ENCODE results near the gene LUC7L2.

LUC7L2 gene

DNA sequence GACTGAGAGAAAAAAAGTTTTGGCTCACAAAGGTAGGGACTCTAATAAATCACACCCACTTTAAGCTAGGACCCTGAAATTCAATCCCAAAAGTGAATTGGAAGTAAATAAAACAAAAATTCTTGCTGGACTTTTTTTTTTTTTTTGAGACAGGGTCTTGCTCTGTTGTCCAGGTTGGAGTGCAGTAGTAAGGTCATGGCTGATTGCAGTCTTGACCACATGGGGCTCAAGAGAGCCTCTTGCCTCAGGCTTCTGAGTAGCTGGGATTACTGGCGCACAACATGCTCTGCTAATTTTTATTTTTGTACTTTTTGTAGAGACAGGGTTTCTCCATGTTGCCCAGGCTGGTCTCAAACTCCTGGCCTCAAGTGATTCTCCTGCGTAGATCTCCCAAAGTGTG lies 5.0 kb upstream of the LUC7L2 start:
- TF ChIP-seq CEBPB (IDR thresholded peaks at IDR 0.05) (no peak), TCF12 (IDR thresholded peaks at IDR 0.05; ENCODE audit: low read depth) (no peak)
- TF ChIP-seq, protein P1, sequence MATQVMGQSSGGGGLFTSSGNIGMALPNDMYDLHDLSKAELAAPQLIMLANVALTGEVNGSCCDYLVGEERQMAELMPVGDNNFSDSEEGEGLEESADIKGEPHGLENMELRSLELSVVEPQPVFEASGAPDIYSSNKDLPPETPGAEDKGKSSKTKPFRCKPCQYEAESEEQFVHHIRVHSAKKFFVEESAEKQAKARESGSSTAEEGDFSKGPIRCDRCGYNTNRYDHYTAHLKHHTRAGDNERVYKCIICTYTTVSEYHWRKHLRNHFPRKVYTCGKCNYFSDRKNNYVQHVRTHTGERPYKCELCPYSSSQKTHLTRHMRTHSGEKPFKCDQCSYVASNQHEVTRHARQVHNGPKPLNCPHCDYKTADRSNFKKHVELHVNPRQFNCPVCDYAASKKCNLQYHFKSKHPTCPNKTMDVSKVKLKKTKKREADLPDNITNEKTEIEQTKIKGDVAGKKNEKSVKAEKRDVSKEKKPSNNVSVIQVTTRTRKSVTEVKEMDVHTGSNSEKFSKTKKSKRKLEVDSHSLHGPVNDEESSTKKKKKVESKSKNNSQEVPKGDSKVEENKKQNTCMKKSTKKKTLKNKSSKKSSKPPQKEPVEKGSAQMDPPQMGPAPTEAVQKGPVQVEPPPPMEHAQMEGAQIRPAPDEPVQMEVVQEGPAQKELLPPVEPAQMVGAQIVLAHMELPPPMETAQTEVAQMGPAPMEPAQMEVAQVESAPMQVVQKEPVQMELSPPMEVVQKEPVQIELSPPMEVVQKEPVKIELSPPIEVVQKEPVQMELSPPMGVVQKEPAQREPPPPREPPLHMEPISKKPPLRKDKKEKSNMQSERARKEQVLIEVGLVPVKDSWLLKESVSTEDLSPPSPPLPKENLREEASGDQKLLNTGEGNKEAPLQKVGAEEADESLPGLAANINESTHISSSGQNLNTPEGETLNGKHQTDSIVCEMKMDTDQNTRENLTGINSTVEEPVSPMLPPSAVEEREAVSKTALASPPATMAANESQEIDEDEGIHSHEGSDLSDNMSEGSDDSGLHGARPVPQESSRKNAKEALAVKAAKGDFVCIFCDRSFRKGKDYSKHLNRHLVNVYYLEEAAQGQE (IDR thresholded peaks at IDR 0.05; ENCODE audit: low read depth), result no peak

DNA sequence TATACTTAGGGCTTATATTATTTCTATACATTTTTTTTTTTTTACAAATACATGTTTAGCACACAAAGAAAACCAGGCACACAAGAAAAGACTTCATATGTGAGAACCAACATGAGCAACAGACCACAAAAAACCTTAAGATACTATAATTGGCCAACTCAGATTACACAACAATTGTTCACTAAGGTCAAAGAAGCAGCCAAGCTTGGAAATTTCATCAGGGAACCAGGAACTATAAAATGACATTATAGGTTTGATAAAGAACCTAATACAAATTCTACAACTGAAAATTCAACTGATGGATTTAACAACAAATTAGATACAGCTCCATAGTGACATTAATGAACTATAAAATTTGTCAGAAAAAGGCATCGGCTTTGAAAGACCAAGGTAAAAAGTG lies 4.4 kb upstream of the LUC7L2 start:
- TF ChIP-seq YY1 (IDR thresholded peaks at IDR 0.05; ENCODE audit: low read depth) (no peak), TAF1 (IDR thresholded peaks at IDR 0.05; ENCODE audit: low read depth) (no peak), ZBTB7A (IDR thresholded peaks at IDR 0.05; ENCODE audit: low read depth) (no peak), FOXM1 (IDR thresholded peaks at IDR 0.05; ENCODE audit: borderline replicate concordance, low read depth) (no peak), RAD21 (IDR thresholded peaks at IDR 0.05; ENCODE audit: low read depth) (no peak), TCF12 (IDR thresholded peaks at IDR 0.05; ENCODE audit: low read depth) (no peak), CEBPB (IDR thresholded peaks at IDR 0.05) (no peak), CREB1 (IDR thresholded peaks at IDR 0.05; ENCODE audit: low read depth) (no peak), EP300 (IDR thresholded peaks at IDR 0.05; ENCODE audit: borderline replicate concordance) (no peak), NFIC (IDR thresholded peaks at IDR 0.05) (no peak), EGR1 (IDR thresholded peaks at IDR 0.05) (no peak)
- TF ChIP-seq, protein P1 (IDR thresholded peaks at IDR 0.05; ENCODE audit: low read depth), result no peak
- TF ChIP-seq, protein P2, sequence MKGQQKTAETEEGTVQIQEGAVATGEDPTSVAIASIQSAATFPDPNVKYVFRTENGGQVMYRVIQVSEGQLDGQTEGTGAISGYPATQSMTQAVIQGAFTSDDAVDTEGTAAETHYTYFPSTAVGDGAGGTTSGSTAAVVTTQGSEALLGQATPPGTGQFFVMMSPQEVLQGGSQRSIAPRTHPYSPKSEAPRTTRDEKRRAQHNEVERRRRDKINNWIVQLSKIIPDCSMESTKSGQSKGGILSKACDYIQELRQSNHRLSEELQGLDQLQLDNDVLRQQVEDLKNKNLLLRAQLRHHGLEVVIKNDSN (IDR thresholded peaks at IDR 0.05), result no peak

DNA sequence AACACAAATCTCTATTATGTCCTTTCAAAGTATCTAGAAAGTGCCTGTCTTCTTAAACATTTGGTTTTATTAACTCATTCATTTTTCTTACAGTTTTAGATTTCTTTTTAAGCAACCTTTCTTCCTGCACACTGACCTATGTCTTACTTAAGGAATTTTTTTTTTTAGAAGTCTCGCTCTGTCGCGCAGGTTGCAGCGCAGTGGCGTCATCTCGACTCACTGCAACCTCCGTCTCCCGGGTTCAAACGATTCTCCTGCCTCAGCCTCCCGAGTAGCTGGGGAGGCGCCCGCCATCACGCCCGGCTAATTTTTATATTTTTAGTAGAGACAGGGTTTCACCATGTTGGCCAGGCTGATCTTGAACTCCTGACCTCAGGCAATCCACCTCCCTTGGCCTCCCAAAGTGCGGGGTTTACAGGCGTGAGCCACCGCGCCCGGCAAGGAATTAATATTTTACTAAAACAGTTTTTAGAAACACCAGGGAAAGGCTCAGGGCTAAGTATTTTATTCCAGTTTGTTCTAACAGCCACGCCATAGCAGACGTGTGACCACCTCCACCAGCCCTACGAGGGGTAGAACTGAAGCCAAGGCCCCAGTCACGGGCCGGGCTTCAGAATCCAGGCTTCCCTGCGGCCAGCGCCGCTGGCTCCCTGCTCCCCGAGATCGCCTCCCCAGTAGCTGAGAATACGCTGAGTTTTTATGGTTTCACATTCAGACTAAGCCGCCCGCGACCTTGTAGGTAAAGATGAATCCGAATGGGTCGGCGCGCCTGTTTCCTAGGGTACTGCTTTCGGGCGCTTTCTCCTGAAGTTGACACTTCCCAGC lies 941 bp upstream of the LUC7L2 start:
- TF ChIP-seq, protein P3, sequence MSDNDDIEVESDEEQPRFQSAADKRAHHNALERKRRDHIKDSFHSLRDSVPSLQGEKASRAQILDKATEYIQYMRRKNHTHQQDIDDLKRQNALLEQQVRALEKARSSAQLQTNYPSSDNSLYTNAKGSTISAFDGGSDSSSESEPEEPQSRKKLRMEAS (IDR thresholded peaks at IDR 0.05), result no peak
- TF ChIP-seq YY1 (IDR thresholded peaks at IDR 0.05; ENCODE audit: low read depth) (no peak), NFIC (IDR thresholded peaks at IDR 0.05) (no peak), TCF12 (IDR thresholded peaks at IDR 0.05; ENCODE audit: low read depth) (no peak), FOXM1 (IDR thresholded peaks at IDR 0.05; ENCODE audit: borderline replicate concordance, low read depth) (no peak), ZBTB7A (IDR thresholded peaks at IDR 0.05; ENCODE audit: low read depth) (no peak), CEBPB (IDR thresholded peaks at IDR 0.05) (no peak), TEAD4 (IDR thresholded peaks at IDR 0.05) (no peak), CREB1 (IDR thresholded peaks at IDR 0.05; ENCODE audit: low read depth) (no peak), RAD21 (IDR thresholded peaks at IDR 0.05; ENCODE audit: low read depth) (no peak)
- TF ChIP-seq, protein P2 (IDR thresholded peaks at IDR 0.05), result no peak
- TF ChIP-seq, protein P1 (IDR thresholded peaks at IDR 0.05; ENCODE audit: low read depth), result no peak

DNA sequence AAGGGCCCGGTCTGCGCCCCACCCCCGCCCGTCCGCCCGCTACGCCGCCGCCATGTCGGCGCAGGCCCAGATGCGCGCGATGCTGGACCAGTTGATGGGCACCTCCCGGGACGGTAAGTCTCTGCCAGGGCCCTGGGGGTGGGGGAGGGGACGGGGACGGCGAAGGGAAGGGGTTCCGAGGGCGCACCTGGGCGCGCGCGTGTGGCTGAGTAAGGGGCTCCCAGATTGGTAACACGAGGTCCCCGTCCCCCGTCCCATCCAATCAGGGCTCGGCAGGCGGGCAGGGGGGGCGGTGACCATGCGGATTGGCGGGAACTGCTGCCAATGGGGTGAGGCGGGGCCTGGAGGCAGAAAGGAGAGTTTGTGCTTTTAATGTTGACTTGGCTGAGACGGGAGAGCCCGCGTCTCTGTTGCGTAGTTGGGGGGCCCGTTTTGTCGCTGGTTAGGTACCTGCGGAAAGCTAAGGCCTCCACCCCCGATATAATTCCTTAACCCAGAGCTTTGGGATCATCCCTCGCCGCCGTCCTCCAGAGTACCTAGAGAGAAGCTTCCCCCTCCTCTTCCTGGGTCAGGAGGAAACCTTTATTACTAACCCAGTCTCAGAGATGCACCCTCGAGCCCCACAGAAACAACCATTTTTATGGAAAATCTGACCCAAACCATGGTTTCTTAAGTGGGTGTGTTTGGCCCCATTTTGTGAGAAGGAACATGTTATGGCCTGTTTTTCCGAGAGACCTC lies 685 bp downstream of the LUC7L2 start:
- TF ChIP-seq ZBTB7A (IDR thresholded peaks at IDR 0.05; ENCODE audit: low read depth) (peak; percentile 84; the same call in 1 of the 2 replicates), YY1 (IDR thresholded peaks at IDR 0.05; ENCODE audit: low read depth) (peak; percentile 82), EGR1 (IDR thresholded peaks at IDR 0.05) (no peak), TCF12 (IDR thresholded peaks at IDR 0.05; ENCODE audit: low read depth) (no peak), EP300 (IDR thresholded peaks at IDR 0.05; ENCODE audit: borderline replicate concordance) (no peak), TEAD4 (IDR thresholded peaks at IDR 0.05) (no peak)
- TF ChIP-seq, protein P2 (IDR thresholded peaks at IDR 0.05), result no peak

Data from Ishikawa (cell line).